Liver (tissue), 3 donors: ENCODE measurements around the gene BAHD1.

Source experiments
- CTCF ChIP-seq: fragments of 150-350 bp; IDR thresholded peaks from 2 replicates; pipeline ENCODE4 v1.5.1; 2017; ENCODE audit warnings: improper control_type of control experiment, low read depth, low read length; ENCODE audit not compliant: missing input control
- EGR1 ChIP-seq, 2 donors: IDR thresholded peaks; 2 replicates each; pipeline ENCODE4 v1.6.1; 2016 to 2018; ENCODE audit warnings: antibody characterized with exemption in 2 of 2, low read depth in 2 of 2
- FOXA1 ChIP-seq: IDR thresholded peaks from 2 replicates; pipeline ENCODE4 v1.6.1; 2016; ENCODE audit warnings: antibody characterized with exemption
- GABPA ChIP-seq, 2 donors: IDR thresholded peaks in 1 of 2; conservative IDR thresholded peaks in 1 of 2; 2 replicates each; pipeline ENCODE4 v1.6.1; 2016; ENCODE audit warnings: antibody characterized with exemption in 2 of 2, mild to moderate bottlenecking in 1 of 2, moderate library complexity in 1 of 2
- HNF4G ChIP-seq: IDR thresholded peaks from 2 replicates; pipeline ENCODE4 v1.6.1; 2016; ENCODE audit warnings: antibody characterized with exemption
- JUND ChIP-seq, 2 donors: IDR thresholded peaks; 2 replicates each; pipeline ENCODE4 v1.6.1; 2016; ENCODE audit warnings: antibody characterized with exemption in 2 of 2
- MAX ChIP-seq: IDR thresholded peaks from 2 replicates; pipeline ENCODE4 v1.6.1; 2016; ENCODE audit warnings: antibody characterized with exemption
- NR2F2 ChIP-seq: IDR thresholded peaks from 2 replicates; pipeline ENCODE4 v1.6.1; 2016; ENCODE audit warnings: antibody characterized with exemption
- RAD21 ChIP-seq, 2 donors: IDR thresholded peaks; 2 replicates each; pipeline ENCODE4 v1.6.1; 2016; ENCODE audit warnings: antibody characterized with exemption in 2 of 2, mild to moderate bottlenecking in 2 of 2
- REST ChIP-seq: IDR thresholded peaks from 2 replicates; pipeline ENCODE4 v1.6.1; 2016; ENCODE audit warnings: antibody characterized with exemption, mild to moderate bottlenecking
- RXRA ChIP-seq, 2 donors: IDR thresholded peaks; 2 replicates each; pipeline ENCODE4 v1.6.1; 2017 to 2018; ENCODE audit warnings: antibody characterized with exemption in 2 of 2, mild to moderate bottlenecking in 1 of 2
- SP1 ChIP-seq: IDR thresholded peaks from 2 replicates; pipeline ENCODE4 v1.6.1; 2018; ENCODE audit warnings: antibody characterized with exemption, mild to moderate bottlenecking
- TAF1 ChIP-seq: conservative IDR thresholded peaks from 2 replicates; pipeline ENCODE4 v1.6.1; 2016; ENCODE audit warnings: antibody characterized with exemption, mild to moderate bottlenecking
- YY1 ChIP-seq: IDR thresholded peaks from 2 replicates; pipeline ENCODE4 v1.6.1; 2016; ENCODE audit warnings: antibody characterized with exemption, mild to moderate bottlenecking
- donor health status: healthy.
- donor health status: healthy.

GRCh38 chr15:40501487-40501886 is 60.7 kb downstream of the BAHD1 start:
- TF ChIP-seq RAD21 (IDR thresholded peaks at IDR 0.05) (no peak), CTCF (no peak), GABPA (IDR thresholded peaks at IDR 0.05 in 1 of 2, conservative IDR thresholded peaks at IDR 0.05 in 1 of 2) (no peak), MAX (no peak), REST (no peak), JUND (IDR thresholded peaks at IDR 0.05) (no peak), YY1 (no peak), RXRA (IDR thresholded peaks at IDR 0.05) (no peak), FOXA1 (no peak), NR2F2 (no peak), SP1 (no peak), TAF1 (no peak), HNF4G (no peak), EGR1 (IDR thresholded peaks at IDR 0.05; ENCODE audit: low read depth in 2 of 2) (no peak)
